HEK293T (cell line): ENCODE measurements around the gene RANBP3.

Source experiments
- ARNT ChIP-seq: fragments of 450-650 bp; IDR thresholded peaks from 2 replicates; pipeline ENCODE4 v1.6.1; 2017; ENCODE audit warnings: mild to moderate bottlenecking
- BHLHE40 ChIP-seq: fragments of 450-650 bp; IDR thresholded peaks from 2 replicates; pipeline ENCODE4 v1.6.1; 2016; ENCODE audit warnings: mild to moderate bottlenecking, moderate library complexity, borderline replicate concordance
- ELF4 ChIP-seq: fragments of 450-650 bp; IDR thresholded peaks from 2 replicates; pipeline ENCODE4 v1.6.1; 2017; ENCODE audit warnings: antibody characterized with exemption
- FOXA1 ChIP-seq: fragments of 450-650 bp; IDR thresholded peaks from 2 replicates; pipeline ENCODE4 v1.6.1; 2016; ENCODE audit warnings: mild to moderate bottlenecking
- FOXK2 ChIP-seq: fragments of 450-650 bp; IDR thresholded peaks from 2 replicates; pipeline ENCODE4 v1.6.1; 2016; ENCODE audit warnings: mild to moderate bottlenecking
- FOXM1 ChIP-seq: fragments of 450-650 bp; IDR thresholded peaks from 2 replicates; pipeline ENCODE4 v1.6.1; 2017; ENCODE audit warnings: mild to moderate bottlenecking, borderline replicate concordance
- HDGF ChIP-seq: fragments of 450-650 bp; IDR thresholded peaks from 2 replicates; pipeline ENCODE4 v1.6.1; 2017; ENCODE audit warnings: antibody characterized with exemption, borderline replicate concordance
- LEF1 ChIP-seq: fragments of 450-650 bp; IDR thresholded peaks from 2 replicates; pipeline ENCODE4 v1.6.1; 2017; ENCODE audit warnings: mild to moderate bottlenecking, borderline replicate concordance
- NFRKB ChIP-seq: fragments of 450-650 bp; IDR thresholded peaks from 2 replicates; pipeline ENCODE4 v1.6.1; 2016; ENCODE audit warnings: mild to moderate bottlenecking, moderate library complexity
- PKNOX1 ChIP-seq: fragments of 450-650 bp; IDR thresholded peaks from 2 replicates; pipeline ENCODE4 v1.6.1; 2016
- SP1 ChIP-seq: fragments of 450-650 bp; IDR thresholded peaks from 2 replicates; pipeline ENCODE4 v1.6.1; 2017
- SUZ12 ChIP-seq: fragments of 450-650 bp; IDR thresholded peaks from 2 replicates; pipeline ENCODE4 v1.6.1; 2016; ENCODE audit warnings: mild to moderate bottlenecking

- TF ChIP-seq NFRKB: no peak
- TF ChIP-seq HDGF: no peak
- no peak for TF ChIP-seq SP1
- TF ChIP-seq SUZ12: no peak
- no peak for TF ChIP-seq PKNOX1
- TF ChIP-seq FOXK2: no peak
- no peak for TF ChIP-seq FOXM1
- no peak for TF ChIP-seq LEF1
- no peak for TF ChIP-seq ARNT
- no peak for TF ChIP-seq ELF4
- TF ChIP-seq BHLHE40: no peak
- TF ChIP-seq FOXA1: no peak
Observed at GRCh38 chr19:5940260-5941208, 37.4 kb downstream of the RANBP3 start.
